SH-SY5Y (cell line): ENCODE measurements around the gene SPRR1B.

ENCODE experiments used
- GATA2 ChIP-seq: IDR thresholded peaks from 2 replicates; pipeline ENCODE4 v1.6.1; 2011; ENCODE audit warnings: mild to moderate bottlenecking, low read depth, low read length
- GATA3 ChIP-seq: IDR thresholded peaks from 2 replicates; pipeline ENCODE4 v1.6.1; 2011; ENCODE audit warnings: low read depth, mild to moderate bottlenecking, low read length, moderate library complexity

- TF ChIP-seq GATA2 (no peak), GATA3 (no peak)
Observed at GRCh38 chr1:153072806-153073726, 42.1 kb downstream of the SPRR1B start.
